Endothelial cell of umbilical vein (primary cell): ENCODE results near the gene INSIG2. TPM values are rescaled to one million over a fixed set of nuclear protein-coding genes. Genes with fewer than 3 reads are reported as not detected.
A peak's percentile ranks its signal among the peaks of the same experiment; 100 is the strongest.

Source experiments
- BruUV-seq: library from RNA; stranded (reverse); fragments of 400-500 nt; replicated peaks from 2 replicates; lab custom pipeline; 2021; lab: Mats Ljungman, UMichigan
- CTCF ChIA-PET: fragments of 300-600, 350-600 bp; sonication (Branson Sonifier 250); formaldehyde crosslinking; loops from one replicate; lab custom pipeline; 2021; ENCODE audit warnings: antibody characterized with exemption, inconsistent platforms; lab: Charles Lee
- POLR2A ChIA-PET: fragments of 300-600, 350-600 bp; sonication (Branson Sonifier 250); formaldehyde crosslinking; loops from one replicate; lab custom pipeline; 2021; ENCODE audit warnings: antibody characterized with exemption, inconsistent platforms; lab: Charles Lee
- DNase-seq: peaks from one replicate; pipeline ENCODE4 v3.0.0-alpha.2; 2011; ENCODE audit warnings: low read depth, low spot score
- FAIRE-seq: peaks from 2 replicates; lab custom pipeline; 2011; peaks lifted over from hg19 to GRCh38; lab: Jason Lieb, UNC
- H2AFZ ChIP-seq: 2 replicates; pipeline ENCODE4 v1.6.0; 2012; ENCODE audit warnings: low read depth, low read length, control low read depth, inconsistent platforms
- H3K27ac ChIP-seq: 2 replicates; pipeline ENCODE4 v1.5.1; 2011; ENCODE audit warnings: low read depth, mild to moderate bottlenecking, control low read depth, low read length, moderate library complexity; ENCODE audit not compliant: insufficient read depth
- H3K27me3 ChIP-seq, 2 experiments: 2 replicates each; pipeline versions ENCODE4 v1.6.0 to v1.6.1; 2011; ENCODE audit warnings: low read length in 2 of 2, mixed read lengths in 1 of 2; ENCODE audit not compliant: control insufficient read depth in 2 of 2, insufficient read depth in 2 of 2
- H3K36me3 ChIP-seq, 2 experiments: 2 replicates in 1 of 2; 3 replicates in 1 of 2; pipeline ENCODE4 v1.5.1; 2011; ENCODE audit warnings: low read length in 2 of 2, mild to moderate bottlenecking in 1 of 2, moderate library complexity in 1 of 2; ENCODE audit not compliant: control insufficient read depth in 2 of 2, insufficient read depth in 2 of 2; ENCODE audit errors: extremely low read depth in 1 of 2
- H3K4me1 ChIP-seq: 3 replicates; pipeline ENCODE4 v1.5.1; 2011; ENCODE audit warnings: mild to moderate bottlenecking, low read length; ENCODE audit not compliant: control insufficient read depth, insufficient read depth; ENCODE audit errors: extremely low read depth
- H3K4me2 ChIP-seq: 2 replicates; pipeline ENCODE4 v1.6.1; 2011; ENCODE audit warnings: low read length, control low read depth, mixed read lengths; ENCODE audit not compliant: insufficient read depth
- H3K4me3 ChIP-seq, 3 experiments: fragments of 200-600 bp in 1 of 3; sonication (generic), shearing (Covaris generic) in 1 of 3; replicated peaks in 1 of 3; 2 replicates each; pipeline ENCODE4 v1.5.1; 2011 to 2016; ENCODE audit warnings: control low read depth in 3 of 3, low read length in 3 of 3, mild to moderate bottlenecking in 2 of 3, inconsistent platforms in 1 of 3, low read depth in 1 of 3, moderate library complexity in 1 of 3; ENCODE audit not compliant: insufficient read depth in 1 of 3
- H3K79me2 ChIP-seq: 2 replicates; pipeline ENCODE4 v1.6.0; 2012; ENCODE audit warnings: low read length, inconsistent platforms; ENCODE audit not compliant: control insufficient read depth, insufficient read depth
- H3K9ac ChIP-seq: replicated peaks from 2 replicates; pipeline ENCODE3; 2011; ENCODE audit warnings: low read length, control low read depth; ENCODE audit not compliant: insufficient read depth; ENCODE audit errors: extremely low read depth
- H3K9me1 ChIP-seq: replicated peaks from 3 replicates; pipeline ENCODE4 v1.6.0; 2011; ENCODE audit warnings: mild to moderate bottlenecking, low read length; ENCODE audit not compliant: control insufficient read depth, insufficient read depth; ENCODE audit errors: extremely low read depth
- H3K9me3 ChIP-seq: replicated peaks from 2 replicates; pipeline ENCODE4 v1.5.1; 2012; ENCODE audit warnings: low read length, inconsistent platforms; ENCODE audit not compliant: control insufficient read depth, insufficient read depth
- H4K20me1 ChIP-seq: replicated peaks from 2 replicates; pipeline ENCODE3; 2011; ENCODE audit warnings: mild to moderate bottlenecking, low read length; ENCODE audit not compliant: control insufficient read depth, insufficient read depth; ENCODE audit errors: extremely low read depth
- EZH2 ChIP-seq: IDR thresholded peaks from 2 replicates; pipeline ENCODE4 v1.6.1; 2012; ENCODE audit warnings: borderline replicate concordance, low read depth, mild to moderate bottlenecking, moderate library complexity, low read length, inconsistent platforms; ENCODE audit not compliant: severe bottlenecking
- FOS ChIP-seq: IDR thresholded peaks from 2 replicates; pipeline ENCODE4 v1.6.1; 2011; ENCODE audit warnings: mild to moderate bottlenecking, low read length, moderate library complexity, borderline replicate concordance; ENCODE audit not compliant: insufficient read depth
- MYC ChIP-seq: IDR thresholded peaks from one replicate; pipeline ENCODE4 v1.6.1; 2011; ENCODE audit warnings: mild to moderate bottlenecking, low read depth, low read length
- dilution Hi-C: fragments of 300-500 bp; cut with MboI; formaldehyde crosslinking; loops from one replicate; pipeline ENCODE4 v1.15.0; 2019; ENCODE audit warnings: low sequenced_read_pairs; ENCODE audit not compliant: extremely low pct_ligation_motif_present
- intact Hi-C: fragments of 100-400 bp; cut with micrococcal nuclease; formaldehyde crosslinking; loops from one replicate; pipeline ENCODE4 v1.10.0; 2022
- polyA plus RNA-seq, 4 experiments: library from polyadenylated mRNA; depleted of rRNA in 3 of 4; stranded (reverse) in 3 of 4; unstranded in 1 of 4; fragments of >200 nt; gene quantifications; 2 replicates each; pipeline versions ENCODE4 v1.2.1 to v1.2.3, GENCODE V29; 2011 to 2012; ENCODE audit warnings: missing spikeins in 1 of 4
- total RNA-seq: library from RNA; stranded (reverse); gene quantifications from 2 replicates; pipeline ENCODE4 v1.2.3, GENCODE V29; 2021
- TF ChIP-seq, protein P1 (sequence below), 2 donors: IDR thresholded peaks; 1 replicate in 1 of 2; 2 replicates in 1 of 2; pipeline ENCODE4 v1.5.1; 2011; ENCODE audit warnings: low read length in 2 of 2, mild to moderate bottlenecking in 2 of 2, moderate library complexity in 2 of 2, control low read depth in 1 of 2, inconsistent platforms in 1 of 2, low read depth in 1 of 2; ENCODE audit not compliant: insufficient read depth in 1 of 2; ENCODE audit errors: extremely low read depth in 1 of 2

The INSIG2 gene
- total and polyA plus RNA-seq, 2 donors (not counting 3 experiments of a cell fraction or from before 2014, with no cell fraction given) = 24.1 to 26.9 TPM

GRCh38 chr2:118148809-118149208 is 60.5 kb downstream of the INSIG2 start:
- no peaks in the 10 kb centered on the region for H3K9me3 ChIP-seq
- no peak overlapping the region for H3K9ac ChIP-seq
- H3K4me3 ChIP-seq = no peak overlapping the region
- dilution Hi-C loops (no loop called here), intact Hi-C loops (loop anchor here (1.0 kb wide), 1 partner anchor 103 kb away; no protein-coding TSS in a partner anchor)
- BruUV-seq = no TSS peak
- no peaks in the 10 kb centered on the region for H4K20me1 ChIP-seq
- no peaks in the 10 kb centered on the region for H3K4me1 ChIP-seq
- ChIA-PET CTCF (interaction anchor here (1.0 to 6.8 kb wide), 4 partner anchors 98 to 116 kb away, joined by 3 to 112 read pairs (median 8); no protein-coding TSS in a partner anchor), POLR2A (no interaction called here)
- DNase-seq = peak; percentile 44
- FAIRE-seq = no peak
- no peak overlapping the region for H3K27ac ChIP-seq
- peaks cover 0 to 2% of the 10 kb centered on the region in 2 experiments for H3K27me3 ChIP-seq
- H3K9me1 ChIP-seq = no peaks in the 10 kb centered on the region
- no peaks in the 10 kb centered on the region for H3K36me3 ChIP-seq
- no peak overlapping the region for H3K4me2 ChIP-seq
- no peaks in the 10 kb centered on the region for H3K79me2 ChIP-seq
- TF ChIP-seq, protein P1, sequence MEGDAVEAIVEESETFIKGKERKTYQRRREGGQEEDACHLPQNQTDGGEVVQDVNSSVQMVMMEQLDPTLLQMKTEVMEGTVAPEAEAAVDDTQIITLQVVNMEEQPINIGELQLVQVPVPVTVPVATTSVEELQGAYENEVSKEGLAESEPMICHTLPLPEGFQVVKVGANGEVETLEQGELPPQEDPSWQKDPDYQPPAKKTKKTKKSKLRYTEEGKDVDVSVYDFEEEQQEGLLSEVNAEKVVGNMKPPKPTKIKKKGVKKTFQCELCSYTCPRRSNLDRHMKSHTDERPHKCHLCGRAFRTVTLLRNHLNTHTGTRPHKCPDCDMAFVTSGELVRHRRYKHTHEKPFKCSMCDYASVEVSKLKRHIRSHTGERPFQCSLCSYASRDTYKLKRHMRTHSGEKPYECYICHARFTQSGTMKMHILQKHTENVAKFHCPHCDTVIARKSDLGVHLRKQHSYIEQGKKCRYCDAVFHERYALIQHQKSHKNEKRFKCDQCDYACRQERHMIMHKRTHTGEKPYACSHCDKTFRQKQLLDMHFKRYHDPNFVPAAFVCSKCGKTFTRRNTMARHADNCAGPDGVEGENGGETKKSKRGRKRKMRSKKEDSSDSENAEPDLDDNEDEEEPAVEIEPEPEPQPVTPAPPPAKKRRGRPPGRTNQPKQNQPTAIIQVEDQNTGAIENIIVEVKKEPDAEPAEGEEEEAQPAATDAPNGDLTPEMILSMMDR (IDR thresholded peaks at IDR 0.05; ENCODE audit: extremely low read depth in 1 of 2, insufficient read depth in 1 of 2, low read depth in 1 of 2, low read length in 2 of 2) = peak in 1 of 2 donors; percentile 24
- no peak for TF ChIP-seq EZH2
- no peak overlapping the region for H2AFZ ChIP-seq

DNA sequence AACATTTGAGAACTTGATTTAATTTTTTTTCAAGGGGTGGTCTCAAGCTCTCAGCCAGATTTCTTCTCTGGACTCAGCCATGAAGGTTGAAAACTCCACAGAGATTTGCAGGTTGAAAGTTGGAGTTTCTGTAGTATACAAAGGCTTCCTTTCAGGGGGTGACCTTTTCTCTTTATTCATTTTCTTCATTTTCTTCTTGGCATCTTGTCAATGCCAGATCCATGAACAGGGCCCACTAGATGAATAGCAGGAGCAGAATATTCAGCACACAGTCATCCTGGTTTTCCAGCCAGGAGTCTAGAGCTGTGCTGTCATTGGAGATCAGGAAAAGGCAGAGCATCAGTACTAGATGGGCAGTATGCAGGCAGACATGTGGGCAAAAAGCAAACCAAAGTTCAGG is 62.0 kb downstream of the INSIG2 start:
- FAIRE-seq (no peak), DNase-seq (no peak)
- Histone ChIP-seq H4K20me1 (no peaks in the 10 kb centered on the region), H3K4me3 (no peak overlapping the region), H2AFZ (no peak overlapping the region), H3K27ac (no peak overlapping the region), H3K79me2 (no peaks in the 10 kb centered on the region), H3K27me3 (peaks cover 0 to 2% of the 10 kb centered on the region in 2 experiments), H3K9me1 (no peaks in the 10 kb centered on the region), H3K4me2 (no peak overlapping the region), H3K4me1 (no peaks in the 10 kb centered on the region), H3K9ac (no peak overlapping the region), H3K9me3 (no peaks in the 10 kb centered on the region), H3K36me3 (no peaks in the 10 kb centered on the region)
- BruUV-seq = no TSS peak
- TF ChIP-seq MYC = no peak
- no peak for TF ChIP-seq FOS
- dilution Hi-C loops = no loop called here
- POLR2A ChIA-PET = no interaction called here
- CTCF ChIA-PET = interaction anchor here (1.6 to 6.8 kb wide), 2 partner anchors 17 to 103 kb away, joined by 3 to 112 read pairs; no protein-coding TSS in a partner anchor
- intact Hi-C loops = loop anchor here (5.0 kb wide), 1 partner anchor 118 kb away; no protein-coding TSS in a partner anchor
